GM12878 (cell line): Measurements from ENCODE around the gene GCC1. TPM values are rescaled to one million over a fixed set of nuclear protein-coding genes. Genes with fewer than 3 reads are reported as not detected.
A peak's percentile ranks its signal among the peaks of the same experiment; 100 is the strongest.

Experiments used
- ATAC-seq: fragments of 200-7000 bp; cut with Tn5 transposase; 3 replicates; pipeline ENCODE4 v1.9.1; 2020; ENCODE audit warnings: mild to moderate bottlenecking, moderate library complexity
- BruUV-seq: library from RNA; stranded (reverse); fragments of 400-500 nt; replicated peaks from 2 replicates; lab custom pipeline; 2021; lab: Mats Ljungman, UMichigan
- CTCF ChIA-PET: fragments of 300-600 bp; sonication (Branson Sonifier 250); formaldehyde crosslinking; extraction: SDS; loops from one replicate; lab custom pipeline; 2021; ENCODE audit warnings: inconsistent platforms; lab: Yijun Ruan, JAX
- POLR2A ChIA-PET: fragments of 350-600 bp; formaldehyde crosslinking; extraction: SDS; loops from one replicate; lab custom pipeline; 2021; ENCODE audit warnings: inconsistent platforms; lab: Charles Lee
- RAD21 ChIA-PET: fragments of 300-600 bp; sonication (Branson Sonifier 250); formaldehyde crosslinking; loops from one replicate; lab custom pipeline; 2023; ENCODE audit warnings: antibody characterized with exemption; ENCODE audit not compliant: unreplicated experiment; lab: Charles Lee
- SMC1A ChIA-PET: fragments of 300-600 bp; sonication (Branson Sonifier 250); formaldehyde crosslinking; loops from one replicate; lab custom pipeline; 2023; ENCODE audit not compliant: unreplicated experiment, uncharacterized antibody; lab: Charles Lee
- DNase-seq: peaks from one replicate; pipeline ENCODE4 v3.0.0-alpha.2; 2011; ENCODE audit warnings: low read depth, low spot score
- FAIRE-seq: peaks from 3 replicates; lab custom pipeline; 2011; peaks lifted over from hg19 to GRCh38; lab: Jason Lieb, UNC
- H2AFZ ChIP-seq: 2 replicates; pipeline ENCODE4 v1.6.0; 2011; ENCODE audit warnings: low read depth, low read length, control low read depth; ENCODE audit not compliant: control insufficient read depth
- H3K27ac ChIP-seq: 2 replicates; pipeline ENCODE4 v1.5.1; 2011; ENCODE audit warnings: control low read depth; ENCODE audit not compliant: control insufficient read depth, insufficient read depth
- H3K27me3 ChIP-seq, 2 experiments: replicated peaks in 1 of 2; 2 replicates each; pipeline versions ENCODE4 v1.6.0 to v1.6.1; 2011; ENCODE audit warnings: low read length in 1 of 2; ENCODE audit not compliant: control insufficient read depth in 2 of 2, insufficient read depth in 2 of 2
- H3K36me3 ChIP-seq, 2 experiments: 2 replicates each; pipeline ENCODE4 v1.5.1; 2011; ENCODE audit warnings: low read length in 1 of 2; ENCODE audit not compliant: control insufficient read depth in 2 of 2, insufficient read depth in 2 of 2
- H3K4me1 ChIP-seq: 2 replicates; pipeline ENCODE4 v1.6.1; 2011; ENCODE audit warnings: mild to moderate bottlenecking, low read length, moderate library complexity, mixed read lengths; ENCODE audit not compliant: control insufficient read depth, insufficient read depth
- H3K4me2 ChIP-seq: 2 replicates; pipeline ENCODE4 v1.6.0; 2011; ENCODE audit warnings: control low read depth; ENCODE audit not compliant: control insufficient read depth, insufficient read depth
- H3K4me3 ChIP-seq: fragments of 200-600 bp; sonication (generic); 2 replicates; pipeline ENCODE4 v1.5.1; 2016
- H3K79me2 ChIP-seq: 2 replicates; pipeline ENCODE4 v1.6.0; 2011; ENCODE audit warnings: low read length; ENCODE audit not compliant: control insufficient read depth, insufficient read depth
- H3K9ac ChIP-seq: 2 replicates; pipeline ENCODE4 v1.8.0; 2011; ENCODE audit warnings: low read length, control low read depth, mixed read lengths; ENCODE audit not compliant: control insufficient read depth, insufficient read depth
- H3K9me3 ChIP-seq: replicated peaks from 3 replicates; pipeline ENCODE4 v1.5.1; 2011; ENCODE audit warnings: mild to moderate bottlenecking, low read length; ENCODE audit not compliant: control insufficient read depth, insufficient read depth
- H4K20me1 ChIP-seq: 2 replicates; pipeline ENCODE4 v1.6.0; 2011; ENCODE audit not compliant: control insufficient read depth, insufficient read depth
- ASH2L ChIP-seq: fragments of 300-600, 200-600 bp; sonication (generic); IDR thresholded peaks from 2 replicates; pipeline ENCODE4 v1.6.1; 2017; ENCODE audit warnings: low read depth, mild to moderate bottlenecking, borderline replicate concordance
- BACH1 ChIP-seq: fragments of 450-650 bp; IDR thresholded peaks from 2 replicates; pipeline ENCODE4 v1.6.1; 2017; ENCODE audit warnings: mild to moderate bottlenecking, borderline replicate concordance
- CREB1 ChIP-seq: IDR thresholded peaks from 2 replicates; pipeline ENCODE4 v1.6.1; 2012; ENCODE audit warnings: low read depth, mild to moderate bottlenecking, inconsistent platforms
- DPF2 ChIP-seq: fragments of 450-650 bp; IDR thresholded peaks from 2 replicates; pipeline ENCODE4 v1.6.1; 2017; ENCODE audit warnings: mild to moderate bottlenecking
- EGR1 ChIP-seq, 2 experiments: IDR thresholded peaks; 1 replicate in 1 of 2; 2 replicates in 1 of 2; pipeline ENCODE4 v1.6.1; 2011 to 2012; ENCODE audit warnings: low read depth in 2 of 2, low read length in 2 of 2, borderline replicate concordance in 1 of 2, mild to moderate bottlenecking in 1 of 2, moderate library complexity in 1 of 2
- GABPA ChIP-seq: IDR thresholded peaks from 2 replicates; pipeline ENCODE4 v1.6.1; 2014; ENCODE audit warnings: antibody characterized with exemption, low read depth, mild to moderate bottlenecking, inconsistent platforms
- GATAD2B ChIP-seq: fragments of 450-650 bp; conservative IDR thresholded peaks from 2 replicates; pipeline ENCODE4 v1.6.1; 2017; ENCODE audit warnings: low read depth, mild to moderate bottlenecking, moderate library complexity
- IKZF2 ChIP-seq, 2 experiments: fragments of 450-650 bp; IDR thresholded peaks; 2 replicates each; pipeline ENCODE4 v1.6.1; 2017; ENCODE audit warnings: mild to moderate bottlenecking in 2 of 2, moderate library complexity in 2 of 2
- LARP7 ChIP-seq: fragments of 450-650 bp; IDR thresholded peaks from 2 replicates; pipeline ENCODE4 v1.6.1; 2017; ENCODE audit warnings: mild to moderate bottlenecking
- MEF2B ChIP-seq: fragments of 450-650 bp; IDR thresholded peaks from 2 replicates; pipeline ENCODE4 v1.6.1; 2018; ENCODE audit warnings: mild to moderate bottlenecking, moderate library complexity; ENCODE audit not compliant: partially characterized antibody, poor library complexity, severe bottlenecking
- NBN ChIP-seq: fragments of 450-650 bp; IDR thresholded peaks from 2 replicates; pipeline ENCODE4 v1.6.1; 2016
- NR2F1 ChIP-seq: fragments of 450-650 bp; conservative IDR thresholded peaks from 2 replicates; pipeline ENCODE4 v1.6.1; 2017; ENCODE audit warnings: mild to moderate bottlenecking
- POLR2A ChIP-seq: IDR thresholded peaks from 2 replicates; pipeline ENCODE4 v1.6.1; 2011; ENCODE audit warnings: low read depth, mild to moderate bottlenecking, low read length
- RBBP5 ChIP-seq: fragments of 200-600 bp; sonication (generic); conservative IDR thresholded peaks from 2 replicates; pipeline ENCODE4 v1.6.1; 2016
- SMARCA5 ChIP-seq: fragments of 450-650 bp; IDR thresholded peaks from 2 replicates; pipeline ENCODE4 v1.6.1; 2017; ENCODE audit warnings: mild to moderate bottlenecking
- SP1 ChIP-seq: IDR thresholded peaks from one replicate; pipeline ENCODE4 v1.6.1; 2011; ENCODE audit warnings: low read depth, low read length
- STAT3 ChIP-seq: IDR thresholded peaks from 2 replicates; pipeline ENCODE4 v1.6.1; 2011; ENCODE audit warnings: low read depth, low read length, improper control_type of control experiment
- TAF1 ChIP-seq: IDR thresholded peaks from 2 replicates; pipeline ENCODE4 v1.6.1; 2011; ENCODE audit warnings: mild to moderate bottlenecking, low read depth, low read length, borderline replicate concordance
- TARDBP ChIP-seq: IDR thresholded peaks from 2 replicates; pipeline ENCODE4 v1.6.1; 2016; ENCODE audit warnings: borderline replicate concordance
- TCF12 ChIP-seq: IDR thresholded peaks from 2 replicates; pipeline ENCODE4 v1.6.1; 2011; ENCODE audit warnings: low read depth, mild to moderate bottlenecking, low read length
- WGBS: methylation state at CpG from one replicate; pipeline ENCODE4 v1.1.6; 2016; ENCODE audit warnings: low lambda C conversion rate; ENCODE audit not compliant: insufficient replicate concordance, insufficient coverage; ENCODE audit errors: missing lambda C conversion rate; 5-methylcytosine and 5-hydroxymethylcytosine counted together
- in situ Hi-C: fragments of 300-500 bp; cut with MboI; formaldehyde crosslinking; loops from 9 replicates; pipeline ENCODE4 v1.14.3; 2018; ENCODE audit warnings: mixed read lengths
- intact Hi-C: fragments of 100-400 bp; cut with micrococcal nuclease; formaldehyde crosslinking; loops from one replicate; pipeline ENCODE4 v1.14.2; 2022; ENCODE audit not compliant: unreplicated experiment
- polyA plus RNA-seq, 11 experiments: library from polyadenylated mRNA; depleted of rRNA in 4 of 11; unstranded in 6 of 11; stranded (reverse) in 5 of 11; fragments of >200 nt; fragmentation: Nextera tagmentation in 4 of 11; fragmentation: Illumina TruSeq in 1 of 11; extraction: Ambion mirVana in 4 of 11; extraction: Trizol in 1 of 11; gene quantifications; 1 replicate in 1 of 11; 2 replicates in 10 of 11; pipeline versions ENCODE4 v1.2.1 to v1.2.3, GENCODE V29; 2011 to 2016; ENCODE audit warnings: inconsistent platforms in 2 of 11, missing spikeins in 2 of 11, low read depth in 1 of 11
- total RNA-seq, 4 experiments: library from RNA; depleted of rRNA in 3 of 4; stranded (reverse); fragments of >200 nt in 3 of 4; fragmentation: Illumina TruSeq in 1 of 4; extraction: Trizol in 1 of 4; gene quantifications; 2 replicates each; pipeline versions ENCODE4 v1.2.1 to v1.2.3, GENCODE V29; 2013 to 2021
- TF ChIP-seq, protein P1 (sequence below): fragments of 450-650 bp; IDR thresholded peaks from 2 replicates; pipeline ENCODE4 v1.6.1; 2017; ENCODE audit warnings: mild to moderate bottlenecking, moderate library complexity

GCC1 gene
- total and polyA plus RNA-seq, 10 of the 15 experiments (the other 5 are each of a cell fraction or from before 2014, with no cell fraction given): 1.8 to 17.2 (median 9.0) TPM

DNA sequence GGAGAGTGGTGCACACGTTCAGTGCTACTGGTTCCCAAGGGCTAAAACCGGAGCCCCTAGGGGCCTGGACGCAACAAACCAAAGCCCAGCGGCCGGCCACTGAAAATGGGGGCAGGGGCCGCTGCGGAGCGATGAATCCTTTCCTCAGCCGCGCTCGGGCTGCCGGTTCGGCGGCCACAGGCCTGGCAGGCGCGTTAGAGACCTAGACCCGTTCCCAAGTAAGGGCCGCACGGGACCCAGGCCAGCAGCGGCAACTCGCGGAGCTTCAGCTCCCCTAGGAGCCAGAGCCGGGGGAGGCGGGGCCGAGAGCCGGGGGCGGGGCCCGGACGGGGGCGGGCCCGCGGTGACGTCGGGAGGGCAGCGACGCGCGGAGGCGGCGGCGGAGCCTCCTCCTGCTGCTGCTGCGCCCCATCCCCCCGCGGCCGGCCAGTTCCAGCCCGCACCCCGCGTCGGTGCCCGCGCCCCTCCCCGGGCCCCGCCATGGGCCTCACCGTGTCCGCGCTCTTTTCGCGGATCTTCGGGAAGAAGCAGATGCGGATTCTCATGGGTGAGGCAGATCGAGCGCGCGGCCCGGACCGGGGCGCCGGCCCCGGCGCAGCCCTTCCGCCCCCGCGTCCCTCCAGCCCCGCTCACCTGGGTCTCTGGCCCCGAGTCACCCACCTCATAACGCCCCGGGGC lies 2.8 kb upstream of the GCC1 start, which contains the start of gene ARF5:
Gene ARF5, plus strand, starts transcription at position 393 of the 678 bp plus-strand sequence. Its CDS starts 88 bp downstream, at position 481.
- in situ Hi-C loops (no loop called here), intact Hi-C loops (loop anchor here (2.0 kb wide), 1 partner anchor 65 kb away; the partner anchor contains the start of gene SND1)
- Histone ChIP-seq H3K9me3 (no peaks in the 10 kb centered on the region), H3K4me1 (peaks cover 15% of the 10 kb centered on the region), H3K79me2 (peaks cover 30% of the 10 kb centered on the region), H2AFZ (peak within 1 kb of the TSS; percentile 82), H3K36me3 (peaks cover 3% of the 10 kb centered on the region in 2 experiments; a peak in 3 of 4 replicates), H3K9ac (peak within 1 kb of the TSS; percentile 83), H3K27me3 (no peaks in the 10 kb centered on the region), H3K4me3 (peak within 1 kb of the TSS; percentile 94), H3K27ac (peak within 1 kb of the TSS; percentile 77), H3K4me2 (peak within 1 kb of the TSS; percentile 87), H4K20me1 (no peaks in the 10 kb centered on the region)
- ATAC-seq (peak; percentile 86), DNase-seq (no peak), FAIRE-seq (no peak)
- CTCF ChIA-PET: interaction anchor here (0.9 to 2.3 kb wide), 6 partner anchors 10 to 119 kb away, joined by 3 to 11 read pairs (median 4); no protein-coding TSS in a partner anchor
- SMC1A ChIA-PET: interaction anchor here (0.9 to 2.9 kb wide), 3 partner anchors 40 to 213 kb away, joined by 3 to 13 read pairs (median 3); no protein-coding TSS in a partner anchor
- BruUV-seq: no TSS peak
- RAD21 ChIA-PET: interaction anchor here (1.5 to 2.0 kb wide), 2 partner anchors 32 to 63 kb away, joined by 4 to 7 read pairs; no protein-coding TSS in a partner anchor
- WGBS: 2% methylated on average over 51 of the region's 77 CpGs
- POLR2A ChIA-PET: interaction anchor here (0.6 to 1.7 kb wide), 2 partner anchors 32 to 61 kb away, joined by 3 to 5 read pairs; no protein-coding TSS in a partner anchor
- TF ChIP-seq, protein P1, sequence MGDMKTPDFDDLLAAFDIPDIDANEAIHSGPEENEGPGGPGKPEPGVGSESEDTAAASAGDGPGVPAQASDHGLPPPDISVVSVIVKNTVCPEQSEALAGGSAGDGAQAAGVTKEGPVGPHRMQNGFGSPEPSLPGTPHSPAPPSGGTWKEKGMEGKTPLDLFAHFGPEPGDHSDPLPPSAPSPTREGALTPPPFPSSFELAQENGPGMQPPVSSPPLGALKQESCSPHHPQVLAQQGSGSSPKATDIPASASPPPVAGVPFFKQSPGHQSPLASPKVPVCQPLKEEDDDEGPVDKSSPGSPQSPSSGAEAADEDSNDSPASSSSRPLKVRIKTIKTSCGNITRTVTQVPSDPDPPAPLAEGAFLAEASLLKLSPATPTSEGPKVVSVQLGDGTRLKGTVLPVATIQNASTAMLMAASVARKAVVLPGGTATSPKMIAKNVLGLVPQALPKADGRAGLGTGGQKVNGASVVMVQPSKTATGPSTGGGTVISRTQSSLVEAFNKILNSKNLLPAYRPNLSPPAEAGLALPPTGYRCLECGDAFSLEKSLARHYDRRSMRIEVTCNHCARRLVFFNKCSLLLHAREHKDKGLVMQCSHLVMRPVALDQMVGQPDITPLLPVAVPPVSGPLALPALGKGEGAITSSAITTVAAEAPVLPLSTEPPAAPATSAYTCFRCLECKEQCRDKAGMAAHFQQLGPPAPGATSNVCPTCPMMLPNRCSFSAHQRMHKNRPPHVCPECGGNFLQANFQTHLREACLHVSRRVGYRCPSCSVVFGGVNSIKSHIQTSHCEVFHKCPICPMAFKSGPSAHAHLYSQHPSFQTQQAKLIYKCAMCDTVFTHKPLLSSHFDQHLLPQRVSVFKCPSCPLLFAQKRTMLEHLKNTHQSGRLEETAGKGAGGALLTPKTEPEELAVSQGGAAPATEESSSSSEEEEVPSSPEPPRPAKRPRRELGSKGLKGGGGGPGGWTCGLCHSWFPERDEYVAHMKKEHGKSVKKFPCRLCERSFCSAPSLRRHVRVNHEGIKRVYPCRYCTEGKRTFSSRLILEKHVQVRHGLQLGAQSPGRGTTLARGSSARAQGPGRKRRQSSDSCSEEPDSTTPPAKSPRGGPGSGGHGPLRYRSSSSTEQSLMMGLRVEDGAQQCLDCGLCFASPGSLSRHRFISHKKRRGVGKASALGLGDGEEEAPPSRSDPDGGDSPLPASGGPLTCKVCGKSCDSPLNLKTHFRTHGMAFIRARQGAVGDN: peak; percentile 51; the same call in 1 of the 2 replicates
- TF ChIP-seq MEF2B (peak; percentile 70), SP1 (peak; percentile 41), IKZF2 (IDR thresholded peaks at IDR 0.05) (no peak), DPF2 (peak; percentile 37), LARP7 (peak; percentile 71), POLR2A (peak; percentile 82), GATAD2B (peak; percentile 76), ASH2L (peak; percentile 80; the same call in 1 of the 2 replicates), EGR1 (IDR thresholded peaks at IDR 0.05; ENCODE audit: borderline replicate concordance in 1 of 2, low read depth in 2 of 2, low read length in 2 of 2) (peak; percentile 8 to 83), BACH1 (0 out of 2 replicates have a peak, but pooled peaks have one; percentile 25), STAT3 (no peak), GABPA (no peak), CREB1 (peak; percentile 89), TAF1 (peak; percentile 62; the same call in 1 of the 2 replicates), TARDBP (no peak), NR2F1 (peak; percentile 55), SMARCA5 (no peak), RBBP5 (0 out of 2 replicates have a peak, but pooled peaks have one; percentile 49), TCF12 (peak; percentile 33; the same call in 1 of the 2 replicates), NBN (0 out of 2 replicates have a peak, but pooled peaks have one; percentile 12)
